Lower lobe of right lung (tissue), 2 donors: ENCODE results near the gene CDK6. TPM values are rescaled to one million over a fixed set of nuclear protein-coding genes. Genes with fewer than 3 reads are reported as not detected.
"Not testable (repeated sequence)": the region's sequence is repeated elsewhere in the genome, so short reads cannot be mapped to it uniquely, and the experiment has no call there.

Experiments
- ATAC-seq, 2 donors: fragments of 200-7000 bp; cut with Tn5 transposase; one replicate each; pipeline ENCODE4 v1.9.1; 2020 to 2022; ENCODE audit warnings: mild to moderate bottlenecking in 2 of 2, moderate library complexity in 2 of 2
- DNase-seq: peaks from one replicate; pipeline ENCODE4 v3.0.0-alpha.2; 2020
- H3K27ac ChIP-seq: fragments of 200-600 bp; one replicate; pipeline ENCODE4 v1.8.0; 2022
- H3K27me3 ChIP-seq: fragments of 200-600 bp; one replicate; pipeline ENCODE4 v1.8.0; 2022; ENCODE audit warnings: low read depth
- H3K36me3 ChIP-seq: fragments of 200-600 bp; one replicate; pipeline ENCODE4 v1.8.0; 2022; ENCODE audit warnings: mild to moderate bottlenecking
- H3K4me1 ChIP-seq: fragments of 200-600 bp; one replicate; pipeline ENCODE4 v1.8.0; 2022
- H3K4me3 ChIP-seq: fragments of 200-600 bp; one replicate; pipeline ENCODE4 v1.8.0; 2022; ENCODE audit warnings: mild to moderate bottlenecking
- H3K9me3 ChIP-seq: fragments of 200-600 bp; one replicate; pipeline ENCODE4 v1.8.0; 2022
- intact Hi-C: fragments of 100-400 bp; cut with DNase I; formaldehyde crosslinking; loops from one replicate; pipeline ENCODE4 v1.11.0; 2022
- total RNA-seq: library from RNA; stranded (reverse); fragmentation: NEBNext Ultra II Directional; extraction: Animal tissue kit (Norgen Biotek cat#: 25700); gene quantifications from one replicate; pipeline ENCODE4 v1.2.1, GENCODE V29; 2021
- TF ChIP-seq, protein P1 (sequence below): fragments of 200-600 bp; IDR thresholded peaks from one replicate; pipeline ENCODE4 v1.8.0; 2022; ENCODE audit warnings: antibody characterized with exemption, mild to moderate bottlenecking
- donor health status: DM: no; HTN: yes; CAD: no; lungs with severe emphysema.

Gene CDK6
- total RNA-seq, 1 donor from 2014 or later: 21.7 TPM

DNA sequence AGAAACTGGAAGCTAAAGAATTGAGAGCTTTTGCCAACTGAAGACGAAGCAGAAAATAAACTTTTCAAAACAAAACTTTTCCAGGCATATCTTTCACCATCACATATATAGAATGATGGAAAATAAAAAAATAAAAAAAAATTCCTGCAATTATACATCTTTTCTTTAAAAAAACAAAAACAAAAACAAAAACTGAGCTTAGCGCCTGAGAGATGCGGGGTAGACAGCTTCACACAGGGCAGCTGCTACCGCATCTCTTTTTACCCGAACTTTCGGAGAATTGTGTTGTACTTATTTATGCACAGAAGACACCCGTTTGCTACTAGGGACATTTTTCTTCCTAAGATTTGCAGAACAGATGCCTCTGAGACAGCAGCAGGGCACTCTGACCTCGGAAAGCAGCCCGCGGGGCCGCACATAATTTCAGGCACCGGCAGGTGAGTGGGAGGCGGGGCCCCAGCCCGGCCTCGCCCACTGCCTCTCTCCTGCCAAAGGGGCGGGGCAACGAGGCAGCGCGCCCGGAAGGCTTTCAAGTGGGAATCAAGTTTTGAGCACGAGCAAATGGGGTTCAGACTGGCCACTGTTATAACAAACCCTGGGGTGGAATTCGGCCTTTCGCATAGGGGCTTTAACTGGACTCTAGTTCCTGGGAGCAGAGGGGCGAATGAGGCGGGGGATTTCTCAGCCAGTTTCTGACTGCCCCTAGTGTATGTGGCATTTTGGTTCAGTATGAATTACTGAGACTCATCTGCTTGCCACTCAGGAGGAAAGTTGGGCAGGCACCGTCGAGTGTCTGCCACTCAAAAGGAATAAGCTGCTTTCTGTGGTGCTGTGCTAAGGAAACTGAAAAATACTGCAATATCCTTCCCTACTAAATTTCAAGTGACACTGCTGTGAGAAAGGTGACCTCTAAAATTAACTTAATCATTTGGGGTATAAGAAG lies 227.7 kb downstream of the CDK6 start:
- no peaks in the 10 kb centered on the region for H3K36me3 ChIP-seq
- no peak overlapping the region for H3K27ac ChIP-seq
- peak overlapping the region; percentile 37 for H3K4me3 ChIP-seq
- DNase-seq (peak; percentile 71), ATAC-seq (peak; percentile 94)
- H3K27me3 ChIP-seq: no peaks in the 10 kb centered on the region
- H3K9me3 ChIP-seq: no peaks in the 10 kb centered on the region
- H3K4me1 ChIP-seq: no peaks in the 10 kb centered on the region
- intact Hi-C loops: no loop called here
- TF ChIP-seq, protein P1, sequence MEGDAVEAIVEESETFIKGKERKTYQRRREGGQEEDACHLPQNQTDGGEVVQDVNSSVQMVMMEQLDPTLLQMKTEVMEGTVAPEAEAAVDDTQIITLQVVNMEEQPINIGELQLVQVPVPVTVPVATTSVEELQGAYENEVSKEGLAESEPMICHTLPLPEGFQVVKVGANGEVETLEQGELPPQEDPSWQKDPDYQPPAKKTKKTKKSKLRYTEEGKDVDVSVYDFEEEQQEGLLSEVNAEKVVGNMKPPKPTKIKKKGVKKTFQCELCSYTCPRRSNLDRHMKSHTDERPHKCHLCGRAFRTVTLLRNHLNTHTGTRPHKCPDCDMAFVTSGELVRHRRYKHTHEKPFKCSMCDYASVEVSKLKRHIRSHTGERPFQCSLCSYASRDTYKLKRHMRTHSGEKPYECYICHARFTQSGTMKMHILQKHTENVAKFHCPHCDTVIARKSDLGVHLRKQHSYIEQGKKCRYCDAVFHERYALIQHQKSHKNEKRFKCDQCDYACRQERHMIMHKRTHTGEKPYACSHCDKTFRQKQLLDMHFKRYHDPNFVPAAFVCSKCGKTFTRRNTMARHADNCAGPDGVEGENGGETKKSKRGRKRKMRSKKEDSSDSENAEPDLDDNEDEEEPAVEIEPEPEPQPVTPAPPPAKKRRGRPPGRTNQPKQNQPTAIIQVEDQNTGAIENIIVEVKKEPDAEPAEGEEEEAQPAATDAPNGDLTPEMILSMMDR: no peak

DNA sequence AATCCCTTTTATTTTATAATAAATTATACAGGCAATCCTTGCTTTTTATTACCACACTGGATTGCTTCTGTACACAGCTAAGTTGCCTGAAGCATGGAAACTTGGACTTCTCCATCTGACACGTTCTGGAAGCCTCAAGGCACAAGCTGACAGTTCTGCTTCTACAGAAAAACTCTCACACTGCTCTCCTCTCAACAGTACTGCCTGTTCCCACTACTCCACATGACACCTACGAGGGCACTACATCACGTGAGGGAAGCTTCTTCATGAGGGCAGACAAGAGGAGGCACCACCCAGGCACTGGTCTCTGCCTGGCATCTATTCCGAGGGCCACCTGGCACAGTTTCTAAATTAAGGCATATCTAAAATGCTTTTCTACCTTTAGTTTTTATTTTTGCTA lies 229.4 kb downstream of the CDK6 start:
- Histone ChIP-seq H3K36me3 (no peaks in the 10 kb centered on the region), H3K27ac (no peak overlapping the region), H3K27me3 (no peaks in the 10 kb centered on the region), H3K4me1 (no peaks in the 10 kb centered on the region), H3K4me3 (no peak overlapping the region), H3K9me3 (no peaks in the 10 kb centered on the region)
- ATAC-seq (no peak), DNase-seq (no peak)
- intact Hi-C loops: no loop called here
- TF ChIP-seq, protein P1: no peak

DNA sequence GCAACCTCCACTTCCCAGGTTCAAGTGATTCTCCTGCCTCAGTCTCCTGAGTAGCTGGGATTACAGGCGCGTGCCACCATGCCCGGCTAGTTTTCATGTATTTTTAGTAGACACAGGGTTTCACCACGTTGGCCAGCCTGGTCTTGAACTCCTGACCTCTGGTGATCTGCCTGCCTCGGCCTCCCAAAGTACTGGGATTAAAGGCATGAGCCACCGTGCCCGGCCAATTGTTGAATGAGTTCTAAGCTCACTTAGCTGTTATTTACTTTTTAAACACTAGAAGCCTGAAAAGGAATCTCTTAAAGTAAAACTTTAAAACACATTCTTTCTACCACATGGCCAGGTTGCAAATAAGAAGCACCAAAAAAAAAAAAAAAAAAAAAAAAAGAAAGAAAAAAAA lies 231.9 kb downstream of the CDK6 start:
- H3K4me3 ChIP-seq, intact Hi-C loops, H3K27me3 ChIP-seq, H3K27ac ChIP-seq, H3K9me3 ChIP-seq, H3K4me1 ChIP-seq, H3K36me3 ChIP-seq: not testable (repeated sequence)
- ATAC-seq (peak in 1 of 2 donors; percentile 60), DNase-seq (peak; percentile 52)

DNA sequence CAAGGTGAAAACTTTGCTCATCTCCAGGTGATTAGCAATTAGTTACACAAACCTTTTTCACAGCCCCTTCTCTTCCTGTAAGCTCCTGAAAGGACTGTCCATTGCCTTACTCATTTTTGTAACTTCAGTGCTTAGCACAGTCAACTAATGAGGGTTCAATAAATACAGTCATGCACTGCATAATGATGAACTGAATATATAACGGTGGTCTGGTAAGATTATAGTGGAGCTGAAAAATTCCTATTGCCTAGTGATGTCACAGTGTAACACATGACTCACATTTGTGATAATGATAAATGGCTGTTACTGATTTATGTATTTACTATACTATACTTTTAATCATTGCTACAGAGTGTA lies 233.3 kb downstream of the CDK6 start:
- Histone ChIP-seq H3K27ac (no peak overlapping the region), H3K27me3 (no peaks in the 10 kb centered on the region), H3K9me3 (no peaks in the 10 kb centered on the region), H3K4me3 (no peak overlapping the region), H3K4me1 (no peaks in the 10 kb centered on the region), H3K36me3 (no peaks in the 10 kb centered on the region)
- TF ChIP-seq, protein P1: no peak
- ATAC-seq (no peak), DNase-seq (no peak)
- intact Hi-C loops: no loop called here

DNA sequence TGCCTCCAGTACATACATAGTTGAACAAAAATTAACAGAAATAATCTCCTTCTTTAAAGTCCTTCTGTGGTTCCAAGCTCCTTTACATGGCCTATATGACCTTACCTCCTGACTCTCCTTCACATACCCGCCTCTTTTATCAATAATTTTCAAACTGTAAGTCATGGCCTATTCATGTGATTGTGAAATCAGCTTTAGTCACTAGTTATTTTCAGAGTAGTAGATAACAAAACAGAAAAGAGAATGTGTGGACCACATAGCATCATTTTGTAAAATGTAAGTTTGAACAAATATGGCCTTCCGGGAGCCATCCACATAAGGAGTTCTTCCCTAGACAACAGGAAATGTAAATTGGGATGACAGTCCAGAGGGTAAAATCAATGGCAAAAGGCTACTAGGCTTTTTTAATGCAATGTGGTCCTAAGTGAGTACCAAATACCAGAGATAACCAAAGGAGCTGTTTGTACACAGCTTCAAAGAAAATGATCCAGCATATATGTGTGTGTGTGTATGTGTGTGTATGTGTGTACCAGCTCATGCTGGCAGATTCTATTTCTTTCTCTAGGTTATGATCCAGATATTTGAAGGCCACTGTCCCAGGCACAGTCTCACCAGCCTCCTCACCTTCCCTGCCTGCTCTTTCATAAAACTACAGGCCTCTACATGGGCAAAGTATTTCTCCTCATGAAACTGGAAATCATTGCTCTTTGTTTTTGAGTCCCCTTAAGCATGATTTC lies 233.9 kb downstream of the CDK6 start:
- TF ChIP-seq, protein P1: no peak
- Histone ChIP-seq H3K9me3 (no peaks in the 10 kb centered on the region), H3K27ac (no peak overlapping the region), H3K36me3 (no peaks in the 10 kb centered on the region), H3K4me1 (no peaks in the 10 kb centered on the region), H3K27me3 (no peaks in the 10 kb centered on the region), H3K4me3 (no peak overlapping the region)
- ATAC-seq (no peak), DNase-seq (no peak)
- intact Hi-C loops: no loop called here
